ENCODE results near the gene WDR33. TPM values are rescaled to one million over a fixed set of nuclear protein-coding genes. Genes with fewer than 3 reads are reported as not detected.
A peak's percentile ranks its signal among the peaks of the same experiment; 100 is the strongest.
"Not testable (repeated sequence)": the region's sequence is repeated elsewhere in the genome, so short reads cannot be mapped to it uniquely, and the experiment has no call there.

Gene WDR33
- total and polyA plus RNA-seq, 2 of the 13 experiments (the other 11 are each of a cell fraction or from before 2014, with no cell fraction given): 54.9 to 78.2 TPM

DNA sequence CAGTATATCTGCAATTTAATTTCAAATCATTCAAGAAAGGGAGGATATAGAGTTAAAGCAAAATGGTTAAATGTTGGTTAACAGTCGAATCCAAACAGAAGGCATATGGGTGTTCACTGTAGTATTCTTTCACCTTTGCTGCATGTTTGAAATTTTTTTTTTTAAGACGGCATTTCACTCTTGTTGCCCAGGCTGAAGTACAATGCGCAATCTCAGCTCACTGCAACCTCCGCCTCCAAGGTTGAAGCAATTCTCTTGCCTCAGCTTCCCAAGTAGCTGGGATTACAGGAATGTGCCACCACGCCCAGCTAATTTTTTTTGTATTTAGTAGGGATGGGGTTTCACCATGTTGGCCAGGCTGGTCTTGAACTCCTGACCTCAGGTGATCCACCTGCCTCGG is 4.1 kb downstream of the WDR33 start:
- H3K9ac ChIP-seq (ENCODE audit: insufficient read depth, low read depth, low read length); H3K36me3 ChIP-seq (replicated peaks in 1 of 2; ENCODE audit: control insufficient read depth in 1 of 2, insufficient read depth in 2 of 2, low read length in 2 of 2); DNase-seq (ENCODE audit: low spot score); BruUV-seq (replicated peaks); ATAC-seq; FAIRE-seq; in situ Hi-C loops (cut with HindIII; ENCODE audit: extremely low pct_ligation_motif_present, low pct_unique_long_range_greater_than_20kb); H2AFZ ChIP-seq (ENCODE audit: low read length); H3K9me3 ChIP-seq (ENCODE audit: low read length); H3K27me3 ChIP-seq (ENCODE audit: control insufficient read depth in 1 of 2, insufficient read depth in 2 of 2, low read length in 2 of 2); CTCF ChIA-PET (ENCODE audit: low intra/inter-chr PET ratio, low total read pairs); TF ChIP-seq NR2F6 (IDR thresholded peaks at IDR 0.05): not testable (repeated sequence)
- WGBS (ENCODE audit: low lambda C conversion rate): 61% methylated on average over 6 of the region's 6 CpGs
- POLR2A ChIA-PET: interaction anchor here (1.5 kb wide), 2 partner anchors 11 to 105 kb away, joined by 3 to 6 read pairs; no protein-coding TSS in a partner anchor
- Histone ChIP-seq H3K4me2 (ENCODE audit: low read depth, low read length) (peak overlapping the region; percentile 64), H3K4me3 (replicated peaks in 1 of 3; ENCODE audit: insufficient read depth in 1 of 3, low read depth in 2 of 3, low read length in 3 of 3) (peak overlapping the region in 2 of 3 experiments; percentile 4 to 7; a peak in 2 of 6 replicates), H3K4me1 (ENCODE audit: insufficient read depth, low read length) (peaks cover 69% of the 10 kb centered on the region), H3K27ac (ENCODE audit: extremely low read length, insufficient read depth, low read length) (peak overlapping the region; percentile 47), H3K79me2 (ENCODE audit: insufficient read depth, low read length) (peaks cover 97% of the 10 kb centered on the region), H4K20me1 (ENCODE audit: insufficient read depth, low read length) (peaks cover 74% of the 10 kb centered on the region)
- intact Hi-C loops (cut with micrococcal nuclease; ENCODE audit: unreplicated experiment): loop anchor here (5.0 kb wide), 1 partner anchor 40 kb away; no protein-coding TSS in a partner anchor
- TF ChIP-seq, protein P1, sequence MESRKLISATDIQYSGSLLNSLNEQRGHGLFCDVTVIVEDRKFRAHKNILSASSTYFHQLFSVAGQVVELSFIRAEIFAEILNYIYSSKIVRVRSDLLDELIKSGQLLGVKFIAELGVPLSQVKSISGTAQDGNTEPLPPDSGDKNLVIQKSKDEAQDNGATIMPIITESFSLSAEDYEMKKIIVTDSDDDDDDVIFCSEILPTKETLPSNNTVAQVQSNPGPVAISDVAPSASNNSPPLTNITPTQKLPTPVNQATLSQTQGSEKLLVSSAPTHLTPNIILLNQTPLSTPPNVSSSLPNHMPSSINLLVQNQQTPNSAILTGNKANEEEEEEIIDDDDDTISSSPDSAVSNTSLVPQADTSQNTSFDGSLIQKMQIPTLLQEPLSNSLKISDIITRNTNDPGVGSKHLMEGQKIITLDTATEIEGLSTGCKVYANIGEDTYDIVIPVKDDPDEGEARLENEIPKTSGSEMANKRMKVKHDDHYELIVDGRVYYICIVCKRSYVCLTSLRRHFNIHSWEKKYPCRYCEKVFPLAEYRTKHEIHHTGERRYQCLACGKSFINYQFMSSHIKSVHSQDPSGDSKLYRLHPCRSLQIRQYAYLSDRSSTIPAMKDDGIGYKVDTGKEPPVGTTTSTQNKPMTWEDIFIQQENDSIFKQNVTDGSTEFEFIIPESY (CRISPR knock-in tag; IDR thresholded peaks at IDR 0.05): peak; percentile 87
- TF ChIP-seq, protein P2, sequence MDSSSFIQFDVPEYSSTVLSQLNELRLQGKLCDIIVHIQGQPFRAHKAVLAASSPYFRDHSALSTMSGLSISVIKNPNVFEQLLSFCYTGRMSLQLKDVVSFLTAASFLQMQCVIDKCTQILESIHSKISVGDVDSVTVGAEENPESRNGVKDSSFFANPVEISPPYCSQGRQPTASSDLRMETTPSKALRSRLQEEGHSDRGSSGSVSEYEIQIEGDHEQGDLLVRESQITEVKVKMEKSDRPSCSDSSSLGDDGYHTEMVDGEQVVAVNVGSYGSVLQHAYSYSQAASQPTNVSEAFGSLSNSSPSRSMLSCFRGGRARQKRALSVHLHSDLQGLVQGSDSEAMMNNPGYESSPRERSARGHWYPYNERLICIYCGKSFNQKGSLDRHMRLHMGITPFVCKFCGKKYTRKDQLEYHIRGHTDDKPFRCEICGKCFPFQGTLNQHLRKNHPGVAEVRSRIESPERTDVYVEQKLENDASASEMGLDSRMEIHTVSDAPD (CRISPR knock-in tag; IDR thresholded peaks at IDR 0.05): peak; percentile 40; the same call in 1 of the 2 replicates
- TF ChIP-seq SMYD3 (CRISPR knock-in tag; IDR thresholded peaks at IDR 0.05): peak; percentile 36; the same call in 1 of the 2 replicates
- TF ChIP-seq NR2F6 (CRISPR knock-in tag; IDR thresholded peaks at IDR 0.05): 0 out of 2 replicates have a peak, but pooled peaks have one; percentile 5
- TF ChIP-seq, protein P3, sequence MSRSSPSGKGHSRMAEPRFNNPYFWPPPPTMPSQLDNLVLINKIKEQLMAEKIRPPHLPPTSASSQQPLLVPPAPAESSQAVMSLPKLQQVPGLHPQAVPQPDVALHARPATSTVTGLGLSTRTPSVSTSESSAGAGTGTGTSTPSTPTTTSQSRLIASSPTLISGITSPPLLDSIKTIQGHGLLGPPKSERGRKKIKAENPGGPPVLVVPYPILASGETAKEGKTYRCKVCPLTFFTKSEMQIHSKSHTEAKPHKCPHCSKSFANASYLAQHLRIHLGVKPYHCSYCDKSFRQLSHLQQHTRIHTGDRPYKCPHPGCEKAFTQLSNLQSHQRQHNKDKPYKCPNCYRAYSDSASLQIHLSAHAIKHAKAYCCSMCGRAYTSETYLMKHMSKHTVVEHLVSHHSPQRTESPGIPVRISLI (CRISPR knock-in tag; IDR thresholded peaks at IDR 0.05; ENCODE audit: borderline replicate concordance): peak; percentile 35; the same call in 1 of the 2 replicates
- 0 out of 2 replicates have a peak, but pooled peaks have one; percentile 33 for TF ChIP-seq SNAPC2 (CRISPR knock-in tag; IDR thresholded peaks at IDR 0.05)
- TF ChIP-seq ASH2L (IDR thresholded peaks at IDR 0.05; ENCODE audit: insufficient read length, low read depth, low read length): peak; percentile 7
- TF ChIP-seq, protein P4, sequence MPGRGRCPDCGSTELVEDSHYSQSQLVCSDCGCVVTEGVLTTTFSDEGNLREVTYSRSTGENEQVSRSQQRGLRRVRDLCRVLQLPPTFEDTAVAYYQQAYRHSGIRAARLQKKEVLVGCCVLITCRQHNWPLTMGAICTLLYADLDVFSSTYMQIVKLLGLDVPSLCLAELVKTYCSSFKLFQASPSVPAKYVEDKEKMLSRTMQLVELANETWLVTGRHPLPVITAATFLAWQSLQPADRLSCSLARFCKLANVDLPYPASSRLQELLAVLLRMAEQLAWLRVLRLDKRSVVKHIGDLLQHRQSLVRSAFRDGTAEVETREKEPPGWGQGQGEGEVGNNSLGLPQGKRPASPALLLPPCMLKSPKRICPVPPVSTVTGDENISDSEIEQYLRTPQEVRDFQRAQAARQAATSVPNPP (CRISPR knock-in tag; IDR thresholded peaks at IDR 0.05): 0 out of 2 replicates have a peak, but pooled peaks have one; percentile 30
- 0 out of 2 replicates have a peak, but pooled peaks have one; percentile 22 for TF ChIP-seq ATF1 (CRISPR knock-in tag; IDR thresholded peaks at IDR 0.05)
